Measurements from ENCODE around the gene C1orf185. TPM values are rescaled to one million over a fixed set of nuclear protein-coding genes. Genes with fewer than 3 reads are reported as not detected.
A peak's percentile ranks its signal among the peaks of the same experiment; 100 is the strongest.

The C1orf185 gene
- total and polyA plus RNA-seq, 9 of the 15 experiments (the other 6 are each of a cell fraction or from before 2014, with no cell fraction given), result not detected

GRCh38 chr1:51147394-51147793 is 45.4 kb downstream of the C1orf185 start:
- Histone ChIP-seq H3K9me3 (replicated peaks; ENCODE audit: control insufficient read depth, insufficient read depth, low read depth, low read length) (no peaks in the 10 kb centered on the region), H3K4me1 (replicated peaks in 1 of 2; ENCODE audit: control insufficient read depth in 2 of 2, insufficient read depth in 2 of 2, low read length in 2 of 2) (no peaks in the 10 kb centered on the region), H3K79me2 (ENCODE audit: control insufficient read depth, insufficient read depth, low read length) (no peaks in the 10 kb centered on the region), H2AFZ (ENCODE audit: low read depth, low read length) (no peak overlapping the region), H3K36me3 (ENCODE audit: control insufficient read depth, insufficient read depth, low read length) (no peaks in the 10 kb centered on the region), H3K9ac (ENCODE audit: insufficient read depth in 1 of 2, low read depth in 2 of 2, low read length in 2 of 2) (no peak overlapping the region), H3K9me1 (ENCODE audit: control insufficient read depth, insufficient read depth, low read length) (no peaks in the 10 kb centered on the region), H4K20me1 (replicated peaks; ENCODE audit: control insufficient read depth, insufficient read depth, low read length) (no peaks in the 10 kb centered on the region), H3K27me3 (ENCODE audit: control insufficient read depth in 2 of 2, insufficient read depth in 2 of 2, low read length in 2 of 2) (peaks cover 5 to 13% of the 10 kb centered on the region in 2 experiments; a peak in 3 of 5 replicates), H3K27ac (ENCODE audit: extremely low read depth, low read depth, low read length) (no peak overlapping the region), H3K4me2 (ENCODE audit: insufficient read depth, low read length) (no peak overlapping the region), H3K4me3 (no peak overlapping the region)
- ChIA-PET CTCF (ENCODE audit: low intra/inter-chr PET ratio) (no interaction called here), POLR2A (interaction anchor here (0.7 kb wide), 1 partner anchor 19 kb away, joined by 3 read pairs; no protein-coding TSS in a partner anchor)
- no peak for FAIRE-seq
- intact Hi-C loops (cut with micrococcal nuclease), result no loop called here
- in situ Hi-C loops (cut with MboI), result no loop called here
- TF ChIP-seq ZNF165 (CRISPR knock-in tag; IDR thresholded peaks at IDR 0.05; ENCODE audit: borderline replicate concordance), result no peak
- no peak for TF ChIP-seq ZNF277 (CRISPR knock-in tag; IDR thresholded peaks at IDR 0.05; ENCODE audit: borderline replicate concordance)
- WGBS (ENCODE audit: insufficient coverage, low coverage, missing lambda C conversion rate), result 0% methylated on average over 2 of the region's 2 CpGs
- DNase-seq (ENCODE audit: extremely low read depth in 1 of 4, low spot score in 3 of 4), result no peak
- ATAC-seq, result no peak
- BruUV-seq (replicated peaks), result no TSS peak

- POLR2A ChIA-PET, result interaction anchor here (1.2 to 1.3 kb wide), 2 partner anchors 8 to 12 kb away, joined by 5 read pairs; no protein-coding TSS in a partner anchor
- no TSS peak for BruUV-seq (replicated peaks)
- no peak for FAIRE-seq
Observed at GRCh38 chr1:51154776-51155175, 52.7 kb downstream of the C1orf185 start.

More at GRCh38 chr1:51154776-51155175, 52.7 kb downstream of the C1orf185 start:
- 0% methylated on average over 1 of the region's 1 CpG for WGBS (ENCODE audit: insufficient coverage, low coverage, missing lambda C conversion rate)
- no peaks in the 10 kb centered on the region for H3K79me2 ChIP-seq (ENCODE audit: control insufficient read depth, insufficient read depth, low read length)
- H3K36me3 ChIP-seq (ENCODE audit: control insufficient read depth, insufficient read depth, low read length), result no peaks in the 10 kb centered on the region
- CTCF ChIA-PET (ENCODE audit: low intra/inter-chr PET ratio), result no interaction called here
- in situ Hi-C loops (cut with MboI), result no loop called here
- intact Hi-C loops (cut with micrococcal nuclease), result no loop called here
- H3K9me3 ChIP-seq (replicated peaks; ENCODE audit: control insufficient read depth, insufficient read depth, low read depth, low read length), result no peaks in the 10 kb centered on the region
- ATAC-seq (no peak), DNase-seq (ENCODE audit: extremely low read depth in 1 of 4, low spot score in 3 of 4) (no peak)
- H3K9me1 ChIP-seq (ENCODE audit: control insufficient read depth, insufficient read depth, low read length), result no peaks in the 10 kb centered on the region
- H3K27me3 ChIP-seq (ENCODE audit: control insufficient read depth in 2 of 2, insufficient read depth in 2 of 2, low read length in 2 of 2), result peaks cover 0 to 8% of the 10 kb centered on the region in 2 experiments; a peak in 2 of 5 replicates
- H3K4me3 ChIP-seq, result no peak overlapping the region
- H3K4me2 ChIP-seq (ENCODE audit: insufficient read depth, low read length), result no peak overlapping the region
- no peak overlapping the region for H3K9ac ChIP-seq (ENCODE audit: insufficient read depth in 1 of 2, low read depth in 2 of 2, low read length in 2 of 2)
- TF ChIP-seq TOE1 (IDR thresholded peaks at IDR 0.05; ENCODE audit: borderline replicate concordance) (no peak), TOE1 (CRISPR knock-in tag; IDR thresholded peaks at IDR 0.05; ENCODE audit: borderline replicate concordance, low read depth) (no peak), ZFP1 (CRISPR knock-in tag; IDR thresholded peaks at IDR 0.05) (peak; percentile 86), BDP1 (IDR thresholded peaks at IDR 0.05; ENCODE audit: insufficient read depth, insufficient read length) (no peak), MED1 (CRISPR knock-in tag; IDR thresholded peaks at IDR 0.05; ENCODE audit: borderline replicate concordance) (no peak), CBX3 (IDR thresholded peaks at IDR 0.05; ENCODE audit: borderline replicate concordance in 1 of 2, low read length in 2 of 2) (peak in 1 of 2 experiments; percentile 50; a peak in 1 of 3 replicates), ZNF280A (IDR thresholded peaks at IDR 0.05; ENCODE audit: low read depth, partially characterized antibody) (peak; percentile 70)
- 0 out of 5 replicates have a peak, but pooled peaks cover 0 to 4% of the 10 kb centered on the region in 2 experiments for H3K4me1 ChIP-seq (replicated peaks in 1 of 2; ENCODE audit: control insufficient read depth in 2 of 2, insufficient read depth in 2 of 2, low read length in 2 of 2)
- no peaks in the 10 kb centered on the region for H4K20me1 ChIP-seq (replicated peaks; ENCODE audit: control insufficient read depth, insufficient read depth, low read length)
- no peak overlapping the region for H2AFZ ChIP-seq (ENCODE audit: low read depth, low read length)
- H3K27ac ChIP-seq (ENCODE audit: extremely low read depth, low read depth, low read length), result no peak overlapping the region

Data from K562 (cell line).